Stimulated activated CD8-positive, alpha-beta memory T cell treated with anti-CD3 and anti-CD28 coated beads, Interleukin-12 subunit alpha, Interleukin-12 subunit beta, amount 100 ng/mL, for 1 hour (primary cell): ENCODE results near the gene VSX1.

ENCODE experiments used
- DNase-seq: peaks from one replicate; pipeline ENCODE4 v3.0.0-alpha.2; 2020; ENCODE audit warnings: low read depth

The VSX1 gene

GRCh38 chr20:25053255-25054031 is 28.5 kb downstream of the VSX1 start:
- DNase-seq, result no peak

DNA sequence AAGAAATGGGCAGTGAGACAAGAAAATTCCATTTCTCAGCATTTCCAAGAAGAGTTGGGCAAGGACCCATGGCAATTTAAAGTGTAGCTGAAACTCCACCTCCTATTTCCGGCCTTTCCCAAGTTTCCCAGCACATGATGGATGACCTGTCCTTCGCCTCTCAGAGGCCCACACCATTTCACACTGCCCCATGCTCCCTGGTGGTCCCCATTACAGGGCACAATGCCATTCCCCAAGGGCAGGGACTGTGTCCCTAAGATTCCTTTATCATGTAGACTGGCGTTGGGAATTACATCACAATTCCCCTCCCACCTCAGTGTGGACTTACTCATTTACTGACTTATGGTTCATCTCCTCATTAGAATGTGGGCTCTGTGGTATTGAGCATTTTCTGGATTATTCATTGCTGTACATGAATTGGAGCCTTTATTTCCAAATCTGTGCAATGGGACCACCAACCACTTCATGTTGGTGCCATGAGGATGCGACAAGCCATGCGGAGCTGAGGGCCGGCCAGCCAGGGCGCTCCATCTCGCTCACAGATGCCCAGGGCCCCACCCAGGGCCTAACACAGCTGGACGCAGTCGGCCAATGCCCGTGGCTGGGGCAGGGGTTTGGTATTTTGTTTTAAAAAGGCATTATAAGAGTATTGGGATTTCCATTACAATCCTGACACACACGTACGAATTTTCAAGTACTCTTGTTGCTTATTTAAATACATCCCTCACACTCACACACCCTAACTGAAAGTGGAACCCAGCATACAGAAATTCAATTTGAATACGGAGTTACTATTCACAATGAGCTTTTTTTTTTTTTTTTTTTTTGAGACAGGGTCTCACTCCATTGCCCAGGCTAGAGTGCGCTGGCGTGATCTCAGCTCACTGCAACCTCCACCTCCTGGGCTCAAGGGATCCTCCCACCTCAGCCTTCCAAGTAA is 29.4 kb downstream of the VSX1 start:
- no peak for DNase-seq

GRCh38 chr20:25051386-25052155 is 30.4 kb downstream of the VSX1 start:
- no peak for DNase-seq

DNA sequence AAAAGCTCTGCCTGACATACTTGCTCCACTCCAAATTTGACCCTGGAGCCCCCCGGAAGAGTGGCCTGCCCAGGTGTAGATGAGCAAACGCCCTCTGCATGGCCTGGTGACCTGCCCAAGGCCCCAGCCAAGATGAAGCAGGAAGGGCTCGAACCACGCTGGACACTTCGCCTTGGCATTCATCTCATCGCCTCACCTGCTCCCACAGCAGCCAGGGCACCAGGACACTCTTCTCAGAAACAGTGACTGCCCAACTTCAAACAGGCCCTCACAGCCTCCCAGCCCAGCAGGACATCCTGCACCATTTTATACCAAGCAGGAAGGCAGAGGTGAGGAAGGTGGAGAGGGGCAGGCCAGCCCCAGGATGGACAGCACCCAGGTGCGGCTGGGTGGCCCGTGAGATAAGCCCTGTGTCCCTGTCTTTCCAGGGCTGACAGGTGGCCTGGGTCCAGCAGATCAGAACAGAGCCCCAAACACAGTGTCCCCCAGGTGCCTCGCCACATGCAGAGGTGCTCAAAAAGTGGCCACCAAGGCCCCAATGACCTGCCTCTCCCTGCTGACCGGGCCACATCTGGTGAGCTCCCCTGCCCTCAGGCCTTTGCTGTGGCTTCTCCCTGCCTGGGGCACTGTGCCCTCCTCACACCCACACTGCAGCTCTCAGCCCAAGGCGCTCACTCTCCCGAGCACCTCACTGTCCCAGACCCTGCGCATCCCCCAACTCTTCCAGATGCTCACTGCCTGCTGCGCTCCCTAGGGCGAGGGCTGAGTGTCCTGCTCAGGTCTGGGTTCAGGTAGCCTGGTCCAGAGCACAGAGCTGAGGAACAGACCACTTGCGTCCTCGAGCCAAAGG is 31.2 kb downstream of the VSX1 start:
- DNase-seq, result no peak

DNA sequence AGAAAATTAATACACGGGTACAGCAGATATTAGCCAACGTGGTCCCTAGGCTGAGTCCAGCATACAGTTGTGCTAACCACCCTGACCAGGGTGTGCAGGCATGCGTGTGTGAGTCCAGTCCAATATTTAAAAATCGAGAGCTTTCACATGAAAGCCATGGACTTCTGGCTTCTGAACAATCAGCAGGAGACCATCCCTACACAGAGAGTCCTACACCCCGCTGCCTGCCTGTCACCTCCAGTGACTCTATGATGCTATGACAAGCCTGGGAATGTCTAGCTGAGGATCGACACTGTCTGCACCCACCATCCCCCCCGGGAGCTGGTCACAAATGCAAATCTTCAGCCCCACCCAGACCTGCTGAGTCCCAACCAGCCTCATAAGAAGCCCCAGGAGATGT is 31.9 kb downstream of the VSX1 start:
- DNase-seq, result no peak

DNA sequence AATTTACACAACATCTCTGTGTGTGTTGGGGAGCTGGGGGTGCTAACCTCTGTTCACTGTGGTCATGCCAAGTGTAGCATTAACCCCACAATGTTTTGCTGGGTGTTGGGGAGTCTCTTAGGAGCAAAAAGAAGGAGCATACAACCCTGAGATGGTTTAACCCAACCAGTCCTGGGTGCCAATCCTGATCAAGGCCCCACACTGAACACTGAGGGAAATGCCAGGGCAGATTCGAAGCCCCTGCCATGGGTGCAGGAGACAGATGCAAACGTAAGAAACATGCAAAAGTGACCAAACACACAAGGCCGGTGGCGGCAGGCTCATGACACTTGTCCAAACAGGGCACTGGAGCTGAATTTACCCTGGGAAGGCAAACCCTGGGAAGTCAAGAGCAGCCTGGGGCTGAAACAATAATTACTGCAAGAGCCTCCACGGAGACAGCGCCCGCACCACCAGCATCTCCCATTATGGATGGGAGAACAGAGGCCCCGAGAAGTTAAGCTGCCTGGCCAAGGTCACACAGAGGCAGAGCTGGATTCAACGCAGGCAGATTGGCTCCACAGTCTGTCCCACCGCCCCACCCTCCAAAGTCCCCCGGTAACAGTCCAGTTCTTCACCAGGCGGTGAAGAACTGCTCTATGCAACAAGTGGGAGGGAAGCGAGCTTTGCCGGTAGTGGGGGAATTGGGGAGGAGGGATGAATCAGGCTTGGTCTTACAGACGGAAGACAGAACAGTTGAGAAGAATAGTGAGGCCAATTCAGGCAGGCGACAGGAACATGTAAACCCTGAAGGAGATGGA is 32.5 kb downstream of the VSX1 start:
- DNase-seq, result no peak

- DNase-seq, result no peak
Measured at GRCh38 chr20:25048519-25048952, 33.4 kb downstream of the VSX1 start.

- no peak for DNase-seq
Measured at GRCh38 chr20:25047766-25048165, 34.2 kb downstream of the VSX1 start.

DNA sequence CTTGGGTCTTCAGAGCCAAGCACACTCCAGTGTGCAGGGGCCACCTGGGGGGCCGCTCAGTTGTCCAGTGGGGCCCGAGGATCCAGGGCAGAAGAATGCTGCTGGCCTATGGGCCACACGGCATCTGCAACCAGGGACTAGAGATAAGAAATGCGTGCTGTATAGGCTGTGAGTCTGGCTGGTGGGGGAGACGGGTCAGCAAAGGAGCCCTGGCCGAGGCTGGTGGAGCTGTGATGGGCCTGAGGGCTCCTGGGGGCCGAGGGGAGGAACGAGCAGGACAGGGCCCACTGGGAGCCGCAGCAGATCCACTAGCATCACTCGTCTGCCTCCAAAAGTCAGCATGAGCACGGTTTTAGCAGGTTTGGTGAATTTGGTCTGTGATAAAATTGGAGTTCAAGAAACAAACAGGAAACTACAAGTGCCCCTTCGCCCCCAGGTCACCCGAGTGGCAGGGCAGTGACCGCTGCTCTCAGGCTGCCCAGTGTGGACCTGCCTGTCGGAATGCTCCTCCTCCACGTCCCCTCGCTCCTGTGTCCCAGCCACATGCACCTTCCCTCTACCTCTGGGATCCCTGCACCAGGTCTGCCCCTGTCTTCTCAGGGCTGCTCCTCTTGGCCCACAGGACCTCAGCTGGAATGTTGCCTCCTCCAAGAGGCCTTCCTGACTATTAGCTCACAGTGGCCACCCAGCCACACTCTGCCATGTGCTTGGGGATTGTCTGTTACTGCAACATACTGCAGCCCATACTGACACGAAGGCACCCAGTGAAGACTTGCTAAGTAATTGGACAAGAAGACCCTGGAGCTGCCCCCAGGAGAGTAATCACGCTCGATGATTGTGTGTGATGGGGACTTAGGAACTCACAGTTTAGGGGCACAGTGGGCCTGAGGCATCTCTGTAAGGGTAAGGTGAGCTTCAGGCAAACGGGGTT is 34.9 kb downstream of the VSX1 start:
- DNase-seq, result no peak

DNA sequence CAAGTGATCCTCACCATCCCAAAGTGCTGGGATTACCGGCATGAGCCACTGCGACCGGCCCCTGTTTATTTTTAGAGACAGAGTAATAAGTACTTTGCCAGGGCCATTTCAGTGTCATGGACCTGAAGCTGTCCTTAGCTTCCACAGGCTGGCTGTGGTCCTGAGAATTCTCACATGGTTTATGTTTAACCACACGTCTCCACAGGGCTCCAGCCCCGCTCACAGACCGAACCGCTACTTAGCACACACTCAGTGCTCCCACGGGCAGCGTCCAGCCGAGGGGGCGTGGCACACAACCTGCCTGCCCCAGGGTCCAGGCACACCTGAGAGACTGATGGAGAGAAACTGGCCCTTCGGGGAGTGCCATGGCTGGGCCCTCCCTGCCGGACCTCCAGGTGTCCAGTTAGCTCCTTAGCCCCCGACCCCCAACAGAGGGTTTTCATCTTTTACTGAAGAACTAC is 35.7 kb downstream of the VSX1 start:
- DNase-seq, result no peak

- DNase-seq, result no peak
Measured at GRCh38 chr20:25045343-25045712, 36.6 kb downstream of the VSX1 start.

DNA sequence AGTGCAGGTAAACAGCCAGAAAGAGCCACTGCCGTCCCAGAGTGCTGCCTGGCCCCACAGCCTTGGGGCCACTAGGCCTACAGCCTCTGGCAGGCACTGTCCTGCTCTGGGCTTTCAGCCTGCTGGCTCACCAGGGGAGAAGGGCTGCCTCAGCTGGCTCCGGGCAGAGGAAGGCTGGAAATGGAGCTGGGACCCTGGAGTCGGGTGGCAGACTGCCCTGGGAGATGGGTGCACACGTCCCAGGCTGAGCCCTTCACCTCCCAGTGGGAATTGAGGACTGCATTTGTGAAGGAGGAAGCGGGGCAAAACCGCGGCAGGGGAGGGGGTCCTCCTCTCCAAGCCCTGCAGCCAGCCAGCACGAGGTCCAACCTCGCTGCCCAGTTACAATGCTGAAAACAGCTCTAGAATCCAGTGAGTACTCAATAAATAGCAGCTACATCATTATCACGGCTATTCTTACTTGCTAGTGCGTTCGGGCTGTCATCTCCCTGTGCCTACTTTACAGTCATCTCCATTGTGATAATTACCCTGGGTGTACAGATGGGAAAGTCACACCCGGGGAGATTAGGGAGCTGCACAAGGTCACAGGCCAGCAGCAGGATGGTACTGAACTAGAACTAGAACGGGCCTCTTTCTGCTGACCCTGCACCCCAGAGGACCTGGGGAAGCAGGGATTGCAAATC is 37.1 kb downstream of the VSX1 start:
- no peak for DNase-seq

DNA sequence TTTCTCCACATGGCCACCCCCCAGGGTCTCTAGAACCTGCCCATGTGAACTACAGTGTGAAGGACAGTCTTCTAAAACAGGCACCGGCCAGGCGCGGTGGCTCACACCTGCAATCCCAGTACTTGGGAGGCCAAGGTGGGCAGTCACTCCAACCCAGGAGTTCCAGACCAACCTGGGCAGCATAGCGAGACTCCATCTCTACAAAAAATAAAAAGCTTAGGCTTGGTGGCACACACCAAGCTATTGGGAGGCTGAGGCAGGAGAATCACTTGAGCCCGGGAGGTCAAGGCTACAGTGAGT is 37.7 kb downstream of the VSX1 start:
- DNase-seq, result no peak

DNA sequence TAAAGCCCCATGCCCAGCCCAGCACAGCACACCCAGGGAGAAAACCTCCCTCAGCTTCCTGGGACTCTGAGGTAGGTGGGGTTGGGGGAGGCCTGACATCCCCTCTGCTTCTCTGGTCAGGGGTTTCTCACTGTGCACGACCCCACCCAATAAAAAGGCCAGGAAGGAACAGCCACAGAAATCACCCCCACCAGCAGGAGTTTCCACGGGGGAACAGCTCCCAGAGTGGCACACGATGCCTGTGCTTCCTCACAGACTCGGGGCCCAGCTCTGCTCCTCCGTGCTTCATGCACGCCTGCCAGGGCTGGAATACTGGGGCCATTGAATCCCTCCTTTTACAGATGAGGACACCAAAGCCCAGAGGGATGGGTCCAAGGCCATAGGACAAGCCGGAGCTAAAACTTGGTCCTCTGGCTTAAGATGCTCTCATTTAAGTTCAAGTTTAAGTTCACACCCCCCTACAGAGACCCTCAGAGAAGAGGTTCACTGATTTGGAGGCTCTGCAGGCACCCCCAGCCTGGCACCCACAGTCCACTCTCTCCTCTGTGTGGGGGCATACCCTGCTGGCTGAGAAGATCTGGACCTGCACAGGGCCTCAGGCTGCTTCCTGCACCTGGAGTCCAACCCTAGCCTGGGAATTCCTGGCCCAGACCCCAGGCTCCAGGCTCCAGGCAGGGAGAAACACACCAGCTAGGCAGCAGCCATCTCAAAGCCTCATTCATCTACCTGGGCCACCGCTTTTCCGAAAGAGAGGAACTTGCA is 38.3 kb downstream of the VSX1 start:
- no peak for DNase-seq

DNA sequence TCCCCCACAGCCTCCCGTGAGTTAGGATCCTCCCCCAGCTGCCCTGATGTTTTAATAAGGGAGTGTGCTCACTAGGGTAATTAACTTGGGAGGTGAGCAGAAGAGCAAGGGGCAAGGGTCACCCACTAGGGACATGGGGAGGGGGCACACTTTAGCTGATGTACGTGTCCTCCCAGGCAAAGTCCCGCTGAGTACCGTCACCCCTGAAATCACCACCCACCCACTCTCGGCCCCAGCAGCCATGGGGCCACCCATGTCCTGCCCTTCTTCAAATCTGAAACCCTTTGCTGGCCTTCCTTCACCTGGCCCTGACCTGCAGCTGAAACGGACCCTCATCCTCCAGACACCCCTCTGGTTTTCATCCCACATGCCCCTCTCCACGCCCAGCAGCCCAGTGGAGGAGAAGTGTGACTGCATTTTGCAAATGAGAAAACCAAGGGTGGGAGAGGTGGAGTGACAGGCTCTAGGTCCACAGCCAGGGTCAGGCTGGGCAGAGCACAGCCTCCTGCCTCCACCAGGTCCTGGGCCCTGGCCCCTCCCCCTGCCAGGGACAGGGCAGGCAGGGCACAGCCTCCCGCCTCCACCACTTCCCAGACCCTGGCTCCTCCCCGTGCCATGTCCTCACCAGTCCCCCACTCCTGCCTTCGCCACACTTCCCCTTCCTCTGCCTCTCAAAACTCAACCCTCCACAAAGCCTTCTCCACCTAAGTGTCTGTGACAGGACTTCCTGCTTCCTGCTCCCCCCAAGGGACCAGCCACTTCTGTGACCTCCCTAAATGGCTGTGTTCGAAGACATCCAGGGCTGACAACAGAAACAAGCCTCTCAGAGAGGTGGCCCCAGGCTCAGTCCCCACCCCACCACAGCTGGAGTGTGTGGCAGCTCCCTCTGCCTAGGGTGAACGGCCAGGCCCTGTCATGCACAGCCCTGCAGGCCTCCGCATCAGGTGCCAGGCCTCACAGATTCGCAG is 39.1 kb downstream of the VSX1 start:
- DNase-seq, result no peak

- DNase-seq, result no peak
Measured at GRCh38 chr20:25041813-25042530, 40.0 kb downstream of the VSX1 start.
